ENCODE measurements around the gene MYO1E.
"Not testable (repeated sequence)": the region's sequence is repeated elsewhere in the genome, so short reads cannot be mapped to it uniquely, and the experiment has no call there.

MYO1E gene

GRCh38 chr15:59392299-59392698, 19.6 kb upstream of the MYO1E start:
- no peak for ATAC-seq
- TF ChIP-seq RARB (CRISPR knock-in tag; IDR thresholded peaks at IDR 0.05) (no peak), ZC3H10 (CRISPR knock-in tag; IDR thresholded peaks at IDR 0.05) (no peak), ZNF565 (CRISPR knock-in tag; conservative IDR thresholded peaks at IDR 0.05; ENCODE audit: low read depth) (no peak), TCF4 (CRISPR knock-in tag; IDR thresholded peaks at IDR 0.05; ENCODE audit: borderline replicate concordance) (no peak), ISL1 (CRISPR knock-in tag; IDR thresholded peaks at IDR 0.05) (no peak), ESRRG (CRISPR knock-in tag; IDR thresholded peaks at IDR 0.05) (no peak)

GRCh38 chr15:59388670-59389069, 16.0 kb upstream of the MYO1E start:
- TF ChIP-seq ZNF565 (CRISPR knock-in tag; conservative IDR thresholded peaks at IDR 0.05; ENCODE audit: low read depth) (no peak), ISL1 (CRISPR knock-in tag; IDR thresholded peaks at IDR 0.05) (no peak), PPARA (CRISPR knock-in tag; IDR thresholded peaks at IDR 0.05; ENCODE audit: borderline replicate concordance) (no peak), GLIS3 (CRISPR knock-in tag; IDR thresholded peaks at IDR 0.05) (no peak), ZFP3 (CRISPR knock-in tag; IDR thresholded peaks at IDR 0.05) (no peak)
- peak; percentile 45 for ATAC-seq

- not testable (repeated sequence) for ATAC-seq
These were observed 14.7 kb upstream of the MYO1E start for GRCh38 chr15:59387196-59387878.

DNA sequence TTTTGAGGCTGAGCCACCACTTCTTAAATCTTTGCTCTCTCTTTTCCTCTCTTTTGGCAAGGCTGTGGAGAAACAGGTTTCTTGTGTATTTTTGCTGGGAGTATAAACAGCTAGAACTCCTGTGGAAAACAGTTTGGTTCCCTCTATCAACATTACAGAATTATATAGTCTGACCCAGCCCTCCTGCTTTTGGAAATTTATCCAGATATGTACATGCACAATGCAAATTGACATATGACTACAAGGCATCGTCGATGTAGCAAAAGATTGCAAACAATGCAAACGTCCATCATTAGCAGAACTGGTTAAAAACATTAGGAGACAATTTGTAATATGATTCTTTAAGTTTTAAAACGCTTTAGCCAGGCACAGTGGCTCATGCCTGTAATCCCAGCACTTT, 12.5 kb upstream of the MYO1E start:
- no peak for TF ChIP-seq TOX (CRISPR knock-in tag; IDR thresholded peaks at IDR 0.05; ENCODE audit: borderline replicate concordance)
- no peak for TF ChIP-seq SNAI2 (CRISPR knock-in tag; IDR thresholded peaks at IDR 0.05)
- TF ChIP-seq, protein P1, sequence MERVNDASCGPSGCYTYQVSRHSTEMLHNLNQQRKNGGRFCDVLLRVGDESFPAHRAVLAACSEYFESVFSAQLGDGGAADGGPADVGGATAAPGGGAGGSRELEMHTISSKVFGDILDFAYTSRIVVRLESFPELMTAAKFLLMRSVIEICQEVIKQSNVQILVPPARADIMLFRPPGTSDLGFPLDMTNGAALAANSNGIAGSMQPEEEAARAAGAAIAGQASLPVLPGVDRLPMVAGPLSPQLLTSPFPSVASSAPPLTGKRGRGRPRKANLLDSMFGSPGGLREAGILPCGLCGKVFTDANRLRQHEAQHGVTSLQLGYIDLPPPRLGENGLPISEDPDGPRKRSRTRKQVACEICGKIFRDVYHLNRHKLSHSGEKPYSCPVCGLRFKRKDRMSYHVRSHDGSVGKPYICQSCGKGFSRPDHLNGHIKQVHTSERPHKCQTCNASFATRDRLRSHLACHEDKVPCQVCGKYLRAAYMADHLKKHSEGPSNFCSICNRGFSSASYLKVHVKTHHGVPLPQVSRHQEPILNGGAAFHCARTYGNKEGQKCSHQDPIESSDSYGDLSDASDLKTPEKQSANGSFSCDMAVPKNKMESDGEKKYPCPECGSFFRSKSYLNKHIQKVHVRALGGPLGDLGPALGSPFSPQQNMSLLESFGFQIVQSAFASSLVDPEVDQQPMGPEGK (CRISPR knock-in tag; IDR thresholded peaks at IDR 0.05; ENCODE audit: borderline replicate concordance): no peak
- TF ChIP-seq ZNF70 (CRISPR knock-in tag; IDR thresholded peaks at IDR 0.05): no peak
- TF ChIP-seq, protein P2, sequence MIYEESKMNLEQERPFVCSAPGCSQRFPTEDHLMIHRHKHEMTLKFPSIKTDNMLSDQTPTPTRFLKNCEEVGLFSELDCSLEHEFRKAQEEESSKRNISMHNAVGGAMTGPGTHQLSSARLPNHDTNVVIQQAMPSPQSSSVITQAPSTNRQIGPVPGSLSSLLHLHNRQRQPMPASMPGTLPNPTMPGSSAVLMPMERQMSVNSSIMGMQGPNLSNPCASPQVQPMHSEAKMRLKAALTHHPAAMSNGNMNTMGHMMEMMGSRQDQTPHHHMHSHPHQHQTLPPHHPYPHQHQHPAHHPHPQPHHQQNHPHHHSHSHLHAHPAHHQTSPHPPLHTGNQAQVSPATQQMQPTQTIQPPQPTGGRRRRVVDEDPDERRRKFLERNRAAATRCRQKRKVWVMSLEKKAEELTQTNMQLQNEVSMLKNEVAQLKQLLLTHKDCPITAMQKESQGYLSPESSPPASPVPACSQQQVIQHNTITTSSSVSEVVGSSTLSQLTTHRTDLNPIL (CRISPR knock-in tag; IDR thresholded peaks at IDR 0.05; ENCODE audit: low read depth): no peak
- ATAC-seq: no peak

DNA sequence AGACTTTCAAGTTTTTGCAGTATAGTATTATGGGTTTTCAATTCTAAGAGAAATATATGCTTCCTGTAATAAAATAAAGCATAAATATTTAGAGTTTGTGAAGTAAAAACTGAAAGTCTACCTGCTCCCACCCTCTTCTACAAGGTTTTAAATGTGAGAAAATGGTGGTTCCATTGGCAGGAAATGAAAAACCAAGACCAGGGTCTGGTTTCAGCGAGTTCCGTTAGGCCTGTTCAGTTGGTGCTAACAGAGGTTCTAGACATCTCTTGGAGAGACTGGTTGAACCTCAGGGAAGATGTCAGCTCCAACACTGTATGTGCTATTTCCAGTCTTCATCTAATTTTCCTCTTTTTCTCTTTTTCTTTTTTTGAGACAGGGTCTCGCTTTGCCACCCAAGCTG, 11.8 kb upstream of the MYO1E start:
- no peak for ATAC-seq
- TF ChIP-seq, protein P3, sequence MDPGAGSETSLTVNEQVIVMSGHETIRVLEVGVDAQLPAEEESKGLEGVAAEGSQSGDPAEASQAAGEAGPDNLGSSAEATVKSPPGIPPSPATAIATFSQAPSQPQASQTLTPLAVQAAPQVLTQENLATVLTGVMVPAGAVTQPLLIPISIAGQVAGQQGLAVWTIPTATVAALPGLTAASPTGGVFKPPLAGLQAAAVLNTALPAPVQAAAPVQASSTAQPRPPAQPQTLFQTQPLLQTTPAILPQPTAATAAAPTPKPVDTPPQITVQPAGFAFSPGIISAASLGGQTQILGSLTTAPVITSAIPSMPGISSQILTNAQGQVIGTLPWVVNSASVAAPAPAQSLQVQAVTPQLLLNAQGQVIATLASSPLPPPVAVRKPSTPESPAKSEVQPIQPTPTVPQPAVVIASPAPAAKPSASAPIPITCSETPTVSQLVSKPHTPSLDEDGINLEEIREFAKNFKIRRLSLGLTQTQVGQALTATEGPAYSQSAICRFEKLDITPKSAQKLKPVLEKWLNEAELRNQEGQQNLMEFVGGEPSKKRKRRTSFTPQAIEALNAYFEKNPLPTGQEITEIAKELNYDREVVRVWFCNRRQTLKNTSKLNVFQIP (CRISPR knock-in tag; IDR thresholded peaks at IDR 0.05; ENCODE audit: borderline replicate concordance, low read depth): no peak

- no peak for ATAC-seq
- no peak for TF ChIP-seq ZFP3 (CRISPR knock-in tag; IDR thresholded peaks at IDR 0.05)
- no peak for TF ChIP-seq SNAI2 (CRISPR knock-in tag; IDR thresholded peaks at IDR 0.05)
- TF ChIP-seq RARB (CRISPR knock-in tag; IDR thresholded peaks at IDR 0.05): no peak
- TF ChIP-seq TOX (CRISPR knock-in tag; IDR thresholded peaks at IDR 0.05; ENCODE audit: borderline replicate concordance): no peak
- TF ChIP-seq TSHZ2 (CRISPR knock-in tag; IDR thresholded peaks at IDR 0.05): no peak
- TF ChIP-seq, protein P3 (CRISPR knock-in tag; IDR thresholded peaks at IDR 0.05; ENCODE audit: borderline replicate concordance, low read depth): no peak
- TF ChIP-seq ISL1 (CRISPR knock-in tag; IDR thresholded peaks at IDR 0.05): no peak
- TF ChIP-seq ZNF70 (CRISPR knock-in tag; IDR thresholded peaks at IDR 0.05): no peak
- TF ChIP-seq ESRRG (CRISPR knock-in tag; IDR thresholded peaks at IDR 0.05): no peak
These were observed 8.4 kb upstream of the MYO1E start for GRCh38 chr15:59380902-59381610.
